Immature natural killer cell (primary cell): ENCODE data around the gene S100A12. TPM values are rescaled to one million over a fixed set of nuclear protein-coding genes. Genes with fewer than 3 reads are reported as not detected.

Experiments used
- DNase-seq, 3 donors: peaks; one replicate each; pipeline ENCODE4 v3.0.0; 2022; ENCODE audit warnings: mixed read lengths in 1 of 3
- H3K27ac Mint-ChIP-seq, 6 donors: one replicate each; pipeline ENCODE4 v1.8.0; 2020; ENCODE audit warnings: mixed read lengths in 6 of 6, mild to moderate bottlenecking in 5 of 6, inconsistent platforms in 4 of 6, moderate library complexity in 3 of 6
- H3K27me3 Mint-ChIP-seq, 3 donors: one replicate each; pipeline ENCODE4 v1.8.0; 2020 to 2021; ENCODE audit warnings: low read depth in 3 of 3, mild to moderate bottlenecking in 3 of 3, mixed read lengths in 3 of 3, moderate library complexity in 3 of 3, inconsistent platforms in 1 of 3
- H3K36me3 Mint-ChIP-seq, 3 donors: one replicate each; pipeline ENCODE4 v1.8.0; 2020; ENCODE audit warnings: mixed read lengths in 3 of 3, inconsistent platforms in 2 of 3, mild to moderate bottlenecking in 2 of 3
- H3K4me1 Mint-ChIP-seq, 2 donors: one replicate each; pipeline ENCODE4 v1.8.0; 2020; ENCODE audit warnings: inconsistent platforms in 2 of 2, mild to moderate bottlenecking in 2 of 2, mixed read lengths in 2 of 2, moderate library complexity in 1 of 2
- H3K4me3 Mint-ChIP-seq, 5 donors: one replicate each; pipeline ENCODE4 v1.8.0; 2020; ENCODE audit warnings: mild to moderate bottlenecking in 5 of 5, mixed read lengths in 5 of 5, inconsistent platforms in 3 of 5, moderate library complexity in 3 of 5
- H3K9me3 Mint-ChIP-seq, 6 donors: one replicate each; pipeline ENCODE4 v1.8.0; 2020; ENCODE audit warnings: mild to moderate bottlenecking in 6 of 6, mixed read lengths in 6 of 6, inconsistent platforms in 4 of 6, moderate library complexity in 3 of 6
- polyA plus RNA-seq, 3 donors: library from polyadenylated mRNA; unstranded; fragments of 300-500 nt; fragmentation: Illumina TruSeq; gene quantifications; one replicate each; pipeline ENCODE4 v1.2.3, GENCODE V29; 2021

Gene S100A12
- polyA plus RNA-seq, 3 donors from 2014 or later, result 0.87 to 3.8 (median 2.6) TPM

DNA sequence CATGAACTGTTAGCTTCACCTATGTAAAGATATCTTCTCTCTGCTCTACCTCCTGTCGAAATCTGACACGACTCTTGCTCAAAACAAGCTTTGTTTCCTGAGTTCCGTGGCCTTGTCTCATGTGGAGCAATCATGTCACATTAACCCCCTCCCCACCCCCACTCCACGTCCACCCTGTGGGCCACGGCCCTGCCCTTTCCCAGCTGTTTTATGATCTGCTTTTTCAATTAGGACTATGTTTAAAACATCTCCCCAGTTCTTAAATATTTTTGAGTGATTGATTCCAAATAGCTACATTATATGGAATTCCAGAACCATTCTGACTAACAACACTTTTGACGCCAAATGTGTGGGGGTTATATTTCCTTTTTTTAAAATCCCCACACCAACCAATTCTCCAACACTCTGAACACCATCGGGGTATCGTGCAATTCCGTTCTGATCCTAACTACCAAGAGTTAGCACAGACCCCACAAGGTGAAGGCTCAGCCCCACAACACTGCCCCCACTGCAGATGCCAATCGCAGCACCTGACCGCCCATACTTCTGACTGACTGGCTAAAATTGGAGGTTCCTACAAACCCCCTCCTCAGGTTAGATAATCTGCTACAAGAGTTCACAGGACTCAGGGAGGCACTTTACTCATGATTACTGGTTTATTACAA, 28.1 kb upstream of the S100A12 start:
- Mint-ChIP-seq H3K9me3 (peaks cover 0 to 3% (median 0%) of the 10 kb centered on the region in 6 donors), H3K27ac (no peak overlapping the region), H3K27me3 (peaks cover 0 to 17% (median 8%) of the 10 kb centered on the region in 3 donors), H3K4me1 (peaks cover 0 to 2% of the 10 kb centered on the region in 2 donors), H3K36me3 (no peaks in the 10 kb centered on the region), H3K4me3 (no peak overlapping the region)
- DNase-seq, result no peak

DNA sequence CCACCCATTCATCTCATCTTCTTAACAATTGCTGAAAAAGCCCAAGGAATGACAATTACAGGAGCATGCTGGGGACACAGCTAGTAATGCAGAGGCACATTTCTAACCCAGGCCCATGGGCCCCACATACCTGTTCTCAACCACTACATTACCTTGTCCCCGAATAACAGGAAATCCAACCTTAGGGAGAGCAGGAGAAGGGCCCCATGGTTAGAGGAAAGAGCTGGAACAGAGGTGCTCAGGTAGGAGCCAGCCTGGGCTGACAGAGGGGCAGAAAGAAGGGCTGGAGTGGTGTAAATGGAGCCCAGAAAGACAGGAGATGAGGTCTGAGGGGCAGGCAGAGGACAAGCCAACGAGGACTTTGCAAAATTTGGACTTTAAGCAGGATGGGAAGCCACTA, 26.8 kb upstream of the S100A12 start:
- Mint-ChIP-seq H3K4me1 (peaks cover 0 to 2% of the 10 kb centered on the region in 2 donors), H3K9me3 (no peaks in the 10 kb centered on the region), H3K36me3 (no peaks in the 10 kb centered on the region), H3K4me3 (no peak overlapping the region), H3K27me3 (peaks cover 0 to 14% (median 9%) of the 10 kb centered on the region in 3 donors), H3K27ac (no peak overlapping the region)
- no peak for DNase-seq

DNA sequence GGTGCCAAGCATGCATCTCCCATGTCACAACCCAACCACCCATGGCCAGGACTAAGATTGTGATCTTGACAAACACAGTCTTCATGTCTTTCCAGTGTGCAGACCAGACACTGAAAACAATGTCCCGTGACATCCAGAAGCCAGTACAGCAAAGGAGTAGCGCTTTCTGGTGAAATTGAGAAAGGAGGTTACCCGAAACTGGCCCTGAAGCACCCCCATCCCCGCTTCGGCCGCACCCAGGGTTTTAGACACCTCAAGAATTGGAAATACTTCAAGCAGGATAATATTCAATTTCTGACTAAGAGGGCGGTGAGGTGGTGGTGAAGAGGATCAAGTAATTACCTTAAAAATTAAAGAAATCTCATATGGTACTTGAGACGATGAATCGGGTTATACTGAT, 26.0 kb upstream of the S100A12 start:
- H3K36me3 Mint-ChIP-seq, result no peaks in the 10 kb centered on the region
- DNase-seq, result no peak
- no peaks in the 10 kb centered on the region for H3K9me3 Mint-ChIP-seq
- no peak overlapping the region for H3K27ac Mint-ChIP-seq
- peaks cover 0 to 14% (median 9%) of the 10 kb centered on the region in 3 donors for H3K27me3 Mint-ChIP-seq
- no peak overlapping the region for H3K4me3 Mint-ChIP-seq
- H3K4me1 Mint-ChIP-seq, result peaks cover 0 to 2% of the 10 kb centered on the region in 2 donors

DNA sequence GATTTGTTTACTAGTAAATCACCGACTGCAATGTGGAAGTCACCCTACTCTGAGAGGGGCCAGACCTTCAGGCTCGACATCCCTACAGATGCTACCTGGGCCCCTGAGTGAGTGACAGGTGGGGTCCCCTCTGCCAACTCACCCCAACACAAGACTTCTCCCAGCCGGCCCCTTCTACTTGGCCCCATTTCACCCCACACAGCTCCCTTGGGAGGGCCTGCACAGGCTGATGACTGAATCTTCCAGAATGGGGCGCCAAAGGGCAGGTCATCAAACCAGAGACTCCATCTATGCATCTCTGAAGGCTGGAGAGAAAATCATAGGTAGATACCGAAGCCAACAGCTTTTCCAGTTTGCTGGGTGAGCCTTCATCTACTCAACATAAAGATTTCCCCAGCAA, 24.8 kb upstream of the S100A12 start:
- peaks cover 0 to 2% of the 10 kb centered on the region in 2 donors for H3K4me1 Mint-ChIP-seq
- H3K27me3 Mint-ChIP-seq, result peaks cover 0 to 12% (median 5%) of the 10 kb centered on the region in 3 donors
- no peaks in the 10 kb centered on the region for H3K36me3 Mint-ChIP-seq
- H3K4me3 Mint-ChIP-seq, result no peak overlapping the region
- H3K27ac Mint-ChIP-seq, result no peak overlapping the region
- DNase-seq, result no peak
- no peaks in the 10 kb centered on the region for H3K9me3 Mint-ChIP-seq

DNA sequence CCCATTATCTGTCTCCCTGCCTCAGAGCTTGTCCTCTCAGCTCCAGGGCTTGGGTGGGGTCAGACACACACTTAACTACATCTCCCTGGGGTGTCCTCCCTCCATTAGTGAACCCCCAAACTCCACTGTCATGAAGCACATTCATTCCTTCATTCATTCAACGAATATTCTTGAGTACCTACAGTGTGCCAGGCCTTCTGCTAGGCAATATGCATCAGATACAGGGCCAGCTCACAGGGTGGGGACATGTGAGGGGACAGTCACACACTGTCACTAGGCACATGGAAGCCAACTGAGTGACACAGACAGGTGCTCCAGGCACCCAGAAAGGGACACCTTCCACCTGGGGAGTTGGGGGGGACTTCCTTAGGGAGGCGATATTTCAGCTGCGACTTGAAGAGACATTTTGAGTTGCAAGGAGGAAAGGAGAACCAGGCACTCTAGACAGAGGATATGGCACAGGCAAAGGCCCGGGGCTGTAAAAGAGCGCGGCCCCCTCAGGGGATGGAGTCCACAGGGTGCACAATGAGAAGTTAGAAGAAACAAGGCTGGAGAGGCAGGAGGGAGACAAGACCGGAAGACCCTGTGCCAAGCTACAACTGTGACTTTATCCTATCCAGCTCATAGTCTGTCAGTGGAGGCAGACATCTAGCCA, 24.1 kb upstream of the S100A12 start:
- Mint-ChIP-seq H3K27me3 (peaks cover 0 to 10% (median 3%) of the 10 kb centered on the region in 3 donors), H3K27ac (no peak overlapping the region), H3K4me1 (peaks cover 0 to under 1% of the 10 kb centered on the region in 2 donors), H3K36me3 (no peaks in the 10 kb centered on the region), H3K9me3 (no peaks in the 10 kb centered on the region), H3K4me3 (no peak overlapping the region)
- no peak for DNase-seq

DNA sequence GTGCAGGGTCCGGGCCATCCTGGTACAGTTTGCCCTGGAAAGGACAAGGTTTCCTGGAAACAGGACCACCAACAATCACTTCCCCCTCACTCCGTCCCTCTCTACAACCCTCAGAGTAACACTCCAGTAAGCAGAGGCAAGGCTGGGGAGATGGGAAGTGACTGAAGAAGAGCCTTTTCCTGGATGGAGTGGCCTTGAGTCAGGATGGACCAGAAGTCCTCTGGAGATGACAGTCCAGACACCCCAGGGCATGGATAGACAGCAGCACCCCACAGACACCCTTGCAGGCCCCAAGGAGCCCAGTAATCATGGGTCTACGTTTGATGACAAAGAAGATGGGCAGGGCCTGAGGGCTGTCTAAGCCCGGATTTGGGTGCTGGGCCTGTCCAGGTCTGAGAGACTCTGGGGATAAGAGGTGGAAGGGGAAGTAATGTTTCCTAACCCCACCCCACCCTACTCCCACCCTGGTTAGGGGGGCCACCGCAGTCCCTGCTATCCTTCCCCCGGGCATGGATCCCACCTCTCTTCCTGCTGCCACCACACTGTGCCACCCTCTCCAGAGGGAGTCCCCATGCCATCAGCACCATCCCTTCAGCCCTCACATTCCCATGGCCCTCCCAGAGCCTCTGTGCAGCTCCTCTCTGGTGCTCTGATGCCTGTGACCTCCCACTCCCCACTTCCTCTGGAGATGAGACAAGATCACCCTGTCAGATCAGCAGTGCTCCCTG, 22.7 kb upstream of the S100A12 start:
- Mint-ChIP-seq H3K9me3 (no peaks in the 10 kb centered on the region), H3K27me3 (peaks cover 0 to 11% (median 4%) of the 10 kb centered on the region in 3 donors)

DNA sequence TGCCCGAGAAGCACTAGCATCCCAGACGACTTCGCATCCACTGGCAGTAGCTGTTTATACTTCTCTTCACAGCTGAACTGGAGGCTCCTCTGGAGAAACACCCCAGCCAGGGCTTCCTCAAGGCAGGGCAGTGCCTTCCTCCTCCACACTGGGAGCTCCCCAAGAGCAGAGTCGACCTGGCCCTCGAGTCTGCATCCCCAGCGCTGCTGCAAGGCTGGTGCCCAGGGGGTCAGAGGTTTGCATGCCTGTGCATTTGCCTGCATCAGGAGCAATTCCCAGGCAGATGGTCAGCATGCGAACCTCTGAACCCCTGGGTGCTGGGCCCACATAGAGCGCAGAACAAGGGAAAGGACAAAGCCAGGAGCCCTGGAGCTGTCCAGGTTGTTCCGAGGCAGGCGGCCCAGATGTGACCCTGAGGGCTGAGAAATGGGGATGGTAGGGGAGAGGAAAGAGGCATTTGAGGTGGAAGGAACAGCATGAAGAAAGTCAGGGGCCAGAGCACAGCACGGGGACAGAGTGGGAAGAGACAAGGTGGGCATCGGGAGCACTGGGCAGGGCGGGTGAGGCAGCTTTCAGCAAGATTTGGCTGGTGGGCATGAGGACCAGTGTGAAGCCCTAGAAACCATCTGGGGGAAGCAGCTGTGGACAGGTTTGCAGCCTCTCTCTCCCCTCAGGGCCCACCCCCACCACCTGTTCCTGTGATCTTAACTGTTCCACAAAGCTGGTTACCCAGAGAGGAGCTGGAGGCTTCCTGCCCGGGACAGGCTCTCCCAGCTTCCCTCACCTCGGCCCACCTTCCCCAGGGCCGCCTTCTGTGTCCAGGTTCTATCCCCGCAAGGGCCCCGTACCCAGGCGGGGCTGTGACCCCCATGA, 21.9 kb upstream of the S100A12 start:
- Mint-ChIP-seq H3K27ac (no peak overlapping the region), H3K4me1 (no peaks in the 10 kb centered on the region), H3K36me3 (no peaks in the 10 kb centered on the region), H3K27me3 (peaks cover 0 to 11% (median 4%) of the 10 kb centered on the region in 3 donors), H3K4me3 (no peak overlapping the region), H3K9me3 (no peaks in the 10 kb centered on the region)
- DNase-seq, result no peak

More for the DNA sequence above, 22.7 kb upstream of the S100A12 start:
- DNase-seq, result no peak
- Mint-ChIP-seq H3K27ac (no peak overlapping the region), H3K4me1 (no peaks in the 10 kb centered on the region), H3K4me3 (no peak overlapping the region), H3K36me3 (no peaks in the 10 kb centered on the region)

DNA sequence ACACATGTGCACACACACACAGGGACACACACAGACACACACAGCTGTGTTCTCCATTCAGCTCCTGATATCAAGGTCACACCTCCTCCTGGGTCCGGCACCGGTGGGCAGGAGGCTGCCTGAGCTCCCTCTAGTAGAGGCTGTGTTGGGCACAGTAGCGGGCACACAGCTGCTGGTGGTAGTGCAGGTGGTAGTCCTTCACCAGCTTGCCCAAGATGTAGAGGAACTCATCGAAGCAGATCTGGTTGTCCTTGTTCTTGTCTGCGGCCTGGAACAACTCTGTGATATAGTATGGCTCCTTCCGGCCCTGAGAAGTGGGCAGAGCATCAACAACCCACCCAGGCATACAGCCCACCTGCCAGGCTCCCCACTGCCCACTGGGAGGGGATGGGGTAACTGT, 21.0 kb upstream of the S100A12 start:
- H3K4me3 Mint-ChIP-seq, result no peak overlapping the region
- peaks cover 0 to 11% (median 4%) of the 10 kb centered on the region in 3 donors for H3K27me3 Mint-ChIP-seq

DNA sequence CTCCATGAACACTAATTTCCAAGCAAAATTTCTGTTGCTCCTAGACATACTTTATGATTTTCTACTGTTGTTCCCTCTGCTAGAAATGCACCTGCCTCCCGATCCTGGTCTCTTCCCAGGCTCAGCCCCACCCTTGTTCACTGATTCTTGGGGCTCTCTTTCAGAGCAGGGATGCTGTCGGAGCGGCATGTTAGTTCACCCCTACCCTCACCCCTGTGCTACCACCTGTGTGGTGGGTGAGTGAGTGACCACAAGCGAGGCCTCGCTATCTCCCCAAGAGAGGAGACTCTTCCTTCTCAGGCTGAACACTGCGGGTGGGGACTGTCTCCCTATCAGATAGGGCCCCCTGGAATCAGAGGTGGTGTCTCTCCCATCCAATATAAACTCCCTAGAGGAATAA, 20.4 kb upstream of the S100A12 start:
- Mint-ChIP-seq H3K9me3 (no peaks in the 10 kb centered on the region), H3K4me1 (no peaks in the 10 kb centered on the region), H3K27ac (no peak overlapping the region), H3K4me3 (no peak overlapping the region), H3K27me3 (peaks cover under 1 to 11% (median 4%) of the 10 kb centered on the region in 3 donors), H3K36me3 (no peaks in the 10 kb centered on the region)
- no peak for DNase-seq

More for the DNA sequence above, 21.0 kb upstream of the S100A12 start:
- no peak overlapping the region for H3K27ac Mint-ChIP-seq
- no peak for DNase-seq
- H3K9me3 Mint-ChIP-seq, result no peaks in the 10 kb centered on the region
- no peaks in the 10 kb centered on the region for H3K36me3 Mint-ChIP-seq
- H3K4me1 Mint-ChIP-seq, result no peaks in the 10 kb centered on the region

DNA sequence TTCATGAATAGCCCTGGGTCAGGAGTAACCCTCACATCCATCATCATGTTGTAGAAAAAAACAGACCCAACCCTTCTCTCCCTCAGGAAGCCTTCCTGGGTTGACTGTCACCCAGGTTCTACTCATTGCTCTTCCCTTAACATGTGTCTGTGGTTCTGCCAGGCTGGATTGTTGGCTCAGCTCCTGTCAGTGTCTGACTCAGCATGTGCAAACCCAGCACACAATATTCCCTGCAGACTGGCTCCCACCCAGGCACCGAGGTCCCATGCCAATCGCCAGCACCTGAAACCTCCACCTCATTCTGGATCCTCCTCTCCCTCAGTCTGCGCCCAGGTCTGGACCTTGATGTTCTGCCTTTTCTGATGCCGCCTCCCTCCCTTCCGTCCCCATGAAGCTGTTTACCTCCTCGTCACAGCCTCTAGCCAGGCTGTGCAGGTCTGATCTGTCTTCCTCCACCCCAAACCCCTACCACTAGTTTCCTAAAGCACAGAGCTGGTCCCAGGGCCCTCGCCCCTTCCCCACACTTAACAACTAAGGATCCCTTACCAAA, 19.8 kb upstream of the S100A12 start:
- peaks cover 2 to 11% (median 4%) of the 10 kb centered on the region in 3 donors for H3K27me3 Mint-ChIP-seq

DNA sequence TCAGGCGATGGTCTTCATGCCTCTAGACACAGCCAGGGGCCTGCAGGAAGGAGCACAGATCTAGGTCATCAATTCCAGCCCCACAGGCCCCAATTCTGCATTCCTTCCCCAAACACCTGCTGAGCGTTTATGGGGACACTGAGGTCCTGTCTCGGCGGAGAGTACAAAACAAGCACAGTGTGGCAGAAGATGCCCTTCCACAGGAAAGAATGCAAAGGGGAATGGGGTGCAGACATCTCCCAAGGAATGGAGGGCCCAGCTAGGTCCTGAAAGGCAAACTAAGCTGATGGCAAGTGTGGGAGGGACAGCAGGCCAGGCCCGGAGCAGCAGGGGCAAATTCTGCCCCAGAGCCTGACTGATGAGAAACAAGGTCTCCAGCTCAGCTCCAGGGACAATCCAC, 19.0 kb upstream of the S100A12 start:
- Mint-ChIP-seq H3K27me3 (peaks cover 4 to 11% (median 4%) of the 10 kb centered on the region in 3 donors), H3K9me3 (no peaks in the 10 kb centered on the region), H3K36me3 (no peaks in the 10 kb centered on the region), H3K4me1 (no peaks in the 10 kb centered on the region), H3K27ac (no peak overlapping the region), H3K4me3 (no peak overlapping the region)
- no peak for DNase-seq

More for the DNA sequence above, 19.8 kb upstream of the S100A12 start:
- H3K9me3 Mint-ChIP-seq, result no peaks in the 10 kb centered on the region
- H3K27ac Mint-ChIP-seq, result no peak overlapping the region
- no peak overlapping the region for H3K4me3 Mint-ChIP-seq
- no peak for DNase-seq
- no peaks in the 10 kb centered on the region for H3K36me3 Mint-ChIP-seq
- no peaks in the 10 kb centered on the region for H3K4me1 Mint-ChIP-seq

DNA sequence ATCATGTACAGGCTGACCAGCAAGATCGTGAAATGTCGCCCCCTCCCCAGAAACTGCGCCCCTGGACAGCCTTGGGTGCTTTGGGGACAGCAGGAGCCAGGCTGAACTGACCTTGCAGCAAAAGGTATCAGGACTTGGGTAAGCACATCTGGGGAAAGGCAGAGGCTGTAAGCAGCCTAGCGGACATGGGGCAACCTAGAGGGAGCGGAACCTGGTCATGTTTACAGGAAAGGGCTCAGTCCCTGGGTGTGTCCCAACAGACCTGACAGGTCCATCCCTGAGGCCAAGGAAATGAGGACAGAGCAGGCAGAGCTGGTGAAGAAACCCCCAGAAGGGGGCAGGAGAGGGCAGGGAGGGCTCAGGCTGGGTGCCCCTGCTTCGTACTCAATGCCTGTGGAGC, 18.5 kb upstream of the S100A12 start:
- peaks cover 4 to 13% (median 4%) of the 10 kb centered on the region in 3 donors for H3K27me3 Mint-ChIP-seq
- H3K4me1 Mint-ChIP-seq, result no peaks in the 10 kb centered on the region
- no peak overlapping the region for H3K4me3 Mint-ChIP-seq
- H3K27ac Mint-ChIP-seq, result no peak overlapping the region
- H3K9me3 Mint-ChIP-seq, result no peaks in the 10 kb centered on the region
- no peaks in the 10 kb centered on the region for H3K36me3 Mint-ChIP-seq
- no peak for DNase-seq

DNA sequence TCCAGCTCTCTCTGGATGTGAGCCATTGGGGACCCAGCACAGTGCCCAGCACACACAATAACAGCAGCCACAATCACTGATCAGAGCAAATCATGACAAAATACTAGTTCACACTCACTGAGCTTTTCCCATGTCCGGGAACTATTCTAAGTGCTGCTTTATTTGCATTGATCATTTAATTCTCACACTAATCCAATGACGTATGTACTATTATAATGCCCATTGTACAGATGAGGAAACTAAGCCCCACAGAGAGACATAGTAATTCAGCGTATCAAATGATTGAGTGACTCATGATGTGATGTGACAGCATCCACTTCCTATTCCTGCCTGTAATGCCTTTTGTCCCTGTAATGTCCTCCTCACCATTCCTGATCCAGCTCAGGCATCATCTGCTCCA, 17.4 kb upstream of the S100A12 start:
- H3K4me1 Mint-ChIP-seq, result no peaks in the 10 kb centered on the region
- H3K27ac Mint-ChIP-seq, result no peak overlapping the region
- H3K27me3 Mint-ChIP-seq, result peaks cover 2 to 13% (median 4%) of the 10 kb centered on the region in 3 donors
- DNase-seq, result no peak
- H3K9me3 Mint-ChIP-seq, result no peaks in the 10 kb centered on the region
- H3K36me3 Mint-ChIP-seq, result no peaks in the 10 kb centered on the region
- H3K4me3 Mint-ChIP-seq, result no peak overlapping the region
